NB4 (cell line): ENCODE data around the gene PSMB11.

ENCODE experiments used
- POLR2A ChIP-seq: IDR thresholded peaks from 2 replicates; pipeline ENCODE4 v1.6.1; 2011; ENCODE audit warnings: mild to moderate bottlenecking; ENCODE audit not compliant: insufficient read length; ENCODE audit errors: extremely low read depth
- TF ChIP-seq, protein P1 (sequence below): IDR thresholded peaks from 2 replicates; pipeline ENCODE4 v1.6.1; 2011; ENCODE audit warnings: low read depth, low read length

DNA sequence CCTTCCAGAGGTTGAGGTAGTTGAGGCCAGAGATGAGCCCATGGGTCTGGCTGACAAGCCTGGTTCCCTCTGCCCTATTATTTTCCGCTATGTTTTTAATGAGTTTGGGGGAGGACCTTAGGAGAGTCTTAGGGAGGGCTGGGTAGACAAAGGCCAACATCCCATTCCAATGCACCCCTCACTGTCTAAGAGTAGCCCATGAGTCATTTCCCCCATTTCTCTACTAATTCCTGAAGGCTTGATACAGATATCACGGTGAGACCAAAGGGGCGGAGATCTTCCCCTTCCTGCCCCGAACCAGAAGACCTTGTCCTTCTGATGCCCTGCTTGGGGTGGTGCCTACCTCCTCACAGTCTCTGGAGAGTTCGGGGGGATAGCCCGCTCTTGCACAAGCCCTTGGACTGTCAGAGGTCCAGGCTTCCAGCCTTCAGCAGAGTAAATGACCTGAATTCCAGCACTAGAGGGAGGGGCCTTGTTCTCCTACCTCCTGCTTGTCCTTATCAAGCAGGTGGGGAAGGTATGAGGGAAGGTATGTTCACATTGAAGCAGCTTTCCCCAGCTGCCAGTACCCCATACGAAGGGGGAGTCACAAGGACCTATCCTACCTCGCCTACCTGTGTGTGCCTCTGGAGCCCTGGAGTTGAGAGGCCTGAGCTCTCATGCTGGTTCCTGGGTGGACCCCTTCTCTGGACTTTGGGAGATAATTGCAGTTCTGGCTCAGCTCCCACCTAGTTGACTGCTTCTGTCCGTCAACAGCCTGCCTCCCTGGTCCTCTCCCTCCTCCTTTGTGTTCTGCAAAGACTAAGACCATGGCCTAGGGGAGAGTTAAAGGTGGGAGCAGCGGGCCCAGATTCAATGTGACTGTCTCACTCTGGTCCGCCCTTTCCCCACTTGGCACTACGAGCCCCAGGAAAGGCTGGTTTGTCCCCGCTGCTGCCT is 3.7 kb downstream of the PSMB11 start:
- no peak for TF ChIP-seq POLR2A
- TF ChIP-seq, protein P1, sequence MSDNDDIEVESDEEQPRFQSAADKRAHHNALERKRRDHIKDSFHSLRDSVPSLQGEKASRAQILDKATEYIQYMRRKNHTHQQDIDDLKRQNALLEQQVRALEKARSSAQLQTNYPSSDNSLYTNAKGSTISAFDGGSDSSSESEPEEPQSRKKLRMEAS, result no peak
